Measurements from ENCODE around the gene FOXP1.

GRCh38 chr3:71485896-71486295 is 97.6 kb downstream of the FOXP1 start:
- TF ChIP-seq CTCF (IDR thresholded peaks at IDR 0.05) = no peak
- TF ChIP-seq POLR2A (IDR thresholded peaks at IDR 0.05) = no peak

Measured in adrenal gland (tissue), 5 donors.